DOHH2 (cell line): ENCODE measurements around the gene ANKRD42.

Experiments used
- CTCF ChIP-seq: fragments of 200-600 bp; sonication (generic); IDR thresholded peaks from one replicate; pipeline ENCODE4 v1.5.1; 2014; ENCODE audit warnings: antibody characterized with exemption, mild to moderate bottlenecking, low read depth, low read length; ENCODE audit not compliant: poor library complexity, severe bottlenecking
- EZH2phosphoT487 ChIP-seq: fragments of 200-600 bp; sonication (generic); IDR thresholded peaks from 2 replicates; pipeline ENCODE4 v1.6.1; 2017; ENCODE audit warnings: borderline replicate concordance, mild to moderate bottlenecking, antibody characterized with exemption, low read length, moderate library complexity, mixed read lengths

GRCh38 chr11:83191491-83191890 is 2.0 kb upstream of the ANKRD42 start:
- TF ChIP-seq CTCF (no peak), EZH2phosphoT487 (no peak)
